Activated CD8-positive, alpha-beta T cell treated with anti-CD3 and anti-CD28 coated beads for 36 hours (primary cell): Measurements from ENCODE around the gene SLC9A5. TPM values are rescaled to one million over a fixed set of nuclear protein-coding genes. Genes with fewer than 3 reads are reported as not detected.

ENCODE experiments used
- ATAC-seq: fragments of 200-7000 bp; cut with Tn5 transposase; one replicate; pipeline ENCODE4 v1.10.0; 2021; ENCODE audit warnings: mild to moderate bottlenecking, moderate library complexity
- CTCF ChIA-PET: fragments of 350-600 bp; sonication (Branson Sonifier 250); formaldehyde crosslinking; loops from one replicate; lab custom pipeline; 2021; ENCODE audit warnings: antibody characterized with exemption; lab: Charles Lee
- POLR2A ChIA-PET: fragments of 350-600 bp; sonication (Branson Sonifier 250); formaldehyde crosslinking; loops from one replicate; lab custom pipeline; 2021; ENCODE audit warnings: antibody characterized with exemption; lab: Charles Lee
- DNase-seq: peaks from one replicate; pipeline ENCODE4 v3.0.0-alpha.2; 2020
- H3K27ac Mint-ChIP-seq: one replicate; pipeline ENCODE4 v1.8.0; 2021; ENCODE audit warnings: mild to moderate bottlenecking, mixed read lengths
- H3K27me3 Mint-ChIP-seq: one replicate; pipeline ENCODE4 v1.8.0; 2021; ENCODE audit warnings: mixed read lengths
- H3K36me3 Mint-ChIP-seq: one replicate; pipeline ENCODE4 v1.8.0; 2021; ENCODE audit warnings: low read depth, mixed read lengths
- H3K4me1 Mint-ChIP-seq: one replicate; pipeline ENCODE4 v1.8.0; 2021; ENCODE audit warnings: low read depth, mixed read lengths
- H3K4me3 Mint-ChIP-seq: one replicate; pipeline ENCODE4 v1.8.0; 2021; ENCODE audit warnings: mild to moderate bottlenecking, moderate library complexity, mixed read lengths
- H3K9me3 Mint-ChIP-seq: one replicate; pipeline ENCODE4 v1.8.0; 2021; ENCODE audit warnings: mixed read lengths
- intact Hi-C: fragments of 100-400 bp; cut with micrococcal nuclease; formaldehyde crosslinking; loops from one replicate; pipeline ENCODE4 v1.10.0; 2022
- total RNA-seq, 2 experiments: library from RNA; stranded (reverse); gene quantifications; one replicate each; pipeline ENCODE4 v1.2.3, GENCODE V29; 2021
- TF ChIP-seq, protein P1 (sequence below): fragments of 200-600 bp; IDR thresholded peaks from one replicate; pipeline ENCODE4 v1.8.0; 2022; ENCODE audit warnings: antibody characterized with exemption, mild to moderate bottlenecking

Gene SLC9A5
- total RNA-seq, 2 experiments from 2014 or later, result 7.7 to 8.1 TPM

DNA sequence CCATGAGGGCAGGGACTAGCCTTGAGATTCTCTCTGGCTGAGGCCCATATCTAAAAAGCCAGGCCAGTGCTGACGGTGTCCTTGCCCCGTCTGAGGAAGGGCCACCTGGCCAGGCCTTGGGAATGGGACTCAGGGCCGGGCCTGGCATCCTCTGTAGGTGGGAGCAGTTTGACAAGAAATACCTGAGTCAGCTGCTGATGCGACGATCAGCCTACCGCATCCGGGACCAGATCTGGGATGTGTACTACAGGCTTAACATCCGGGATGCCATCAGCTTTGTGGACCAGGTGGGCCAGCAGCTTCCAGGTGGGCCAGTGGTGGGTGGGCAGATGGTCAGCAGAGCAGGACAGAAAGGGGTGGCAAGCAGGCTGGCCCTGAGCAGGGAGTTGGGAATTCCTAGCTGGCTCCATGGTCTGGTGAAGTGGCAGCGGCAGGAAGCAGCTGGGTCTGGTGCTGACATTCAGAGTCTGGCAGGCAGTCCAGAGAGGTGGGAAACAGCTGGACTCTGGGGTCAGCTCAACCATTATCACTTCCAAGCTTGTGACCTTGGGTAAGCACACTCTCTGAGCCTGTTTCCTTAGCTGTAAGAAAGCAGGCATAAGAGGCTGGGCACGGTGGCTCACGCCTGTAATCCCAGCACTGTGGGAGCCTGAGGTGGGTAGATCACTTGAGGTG, 9.5 kb downstream of the SLC9A5 start:
- Mint-ChIP-seq H3K27ac (no peak overlapping the region), H3K4me3 (no peak overlapping the region), H3K4me1 (no peaks in the 10 kb centered on the region), H3K36me3 (peaks cover 4% of the 10 kb centered on the region), H3K27me3 (no peaks in the 10 kb centered on the region), H3K9me3 (no peaks in the 10 kb centered on the region)
- DNase-seq (no peak), ATAC-seq (no peak)
- TF ChIP-seq, protein P1, sequence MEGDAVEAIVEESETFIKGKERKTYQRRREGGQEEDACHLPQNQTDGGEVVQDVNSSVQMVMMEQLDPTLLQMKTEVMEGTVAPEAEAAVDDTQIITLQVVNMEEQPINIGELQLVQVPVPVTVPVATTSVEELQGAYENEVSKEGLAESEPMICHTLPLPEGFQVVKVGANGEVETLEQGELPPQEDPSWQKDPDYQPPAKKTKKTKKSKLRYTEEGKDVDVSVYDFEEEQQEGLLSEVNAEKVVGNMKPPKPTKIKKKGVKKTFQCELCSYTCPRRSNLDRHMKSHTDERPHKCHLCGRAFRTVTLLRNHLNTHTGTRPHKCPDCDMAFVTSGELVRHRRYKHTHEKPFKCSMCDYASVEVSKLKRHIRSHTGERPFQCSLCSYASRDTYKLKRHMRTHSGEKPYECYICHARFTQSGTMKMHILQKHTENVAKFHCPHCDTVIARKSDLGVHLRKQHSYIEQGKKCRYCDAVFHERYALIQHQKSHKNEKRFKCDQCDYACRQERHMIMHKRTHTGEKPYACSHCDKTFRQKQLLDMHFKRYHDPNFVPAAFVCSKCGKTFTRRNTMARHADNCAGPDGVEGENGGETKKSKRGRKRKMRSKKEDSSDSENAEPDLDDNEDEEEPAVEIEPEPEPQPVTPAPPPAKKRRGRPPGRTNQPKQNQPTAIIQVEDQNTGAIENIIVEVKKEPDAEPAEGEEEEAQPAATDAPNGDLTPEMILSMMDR, result no peak
- intact Hi-C loops, result no loop called here
- CTCF ChIA-PET, result interaction anchor here (0.9 to 1.5 kb wide), 3 partner anchors 9 to 141 kb away, joined by 3 to 4 read pairs (median 3); partner anchors contain the start of gene SLC9A5
- POLR2A ChIA-PET, result interaction anchor here (1.9 kb wide), 1 partner anchor 13 kb away, joined by 6 read pairs; no protein-coding TSS in a partner anchor

- H3K27ac Mint-ChIP-seq, result no peak overlapping the region
- no peak overlapping the region for H3K4me3 Mint-ChIP-seq
These were observed 10.9 kb downstream of the SLC9A5 start for GRCh38 chr16:67259705-67260104.

DNA sequence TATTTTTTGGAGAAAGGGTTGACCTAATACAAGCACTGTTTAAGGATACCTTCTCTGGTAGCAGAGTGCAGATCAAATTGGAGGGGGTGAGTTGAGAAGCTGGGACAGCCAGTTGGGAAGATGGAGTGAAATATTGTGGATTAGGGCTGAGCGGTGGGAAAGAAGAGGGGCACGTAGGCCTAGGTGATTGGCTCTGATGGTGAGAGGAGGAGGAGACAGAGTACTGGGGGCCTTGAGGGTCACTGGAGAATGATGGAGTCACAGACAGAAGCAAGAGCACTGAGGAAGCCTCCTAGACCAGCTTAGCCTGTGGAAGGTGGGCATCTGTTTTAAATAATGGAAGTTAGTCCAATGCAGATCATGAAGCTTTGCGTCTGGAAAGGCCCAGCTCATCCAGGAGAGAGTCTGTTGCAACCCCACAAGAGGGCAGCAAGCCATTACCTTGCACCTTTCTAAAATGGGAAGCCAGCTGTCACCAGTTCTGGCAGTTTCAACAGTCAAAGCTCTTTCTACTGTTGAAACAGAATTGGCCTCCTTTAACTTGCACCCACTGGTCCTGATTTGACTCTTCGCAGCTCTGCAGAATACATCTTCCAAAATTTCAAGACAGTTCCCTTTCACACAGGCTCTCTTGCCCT, 11.8 kb downstream of the SLC9A5 start:
- CTCF ChIA-PET, result interaction anchor here (0.5 to 1.7 kb wide), 30 partner anchors 9 to 220 kb away, joined by 3 to 19 read pairs (median 4); partner anchors contain the start of genes ATP6V0D1, PLEKHG4, SLC9A5 and TPPP3
- intact Hi-C loops, result loop anchor here (5.0 kb wide), 1 partner anchor 142 kb away; no protein-coding TSS in a partner anchor
- H3K27ac Mint-ChIP-seq, result no peak overlapping the region
- no peaks in the 10 kb centered on the region for H3K27me3 Mint-ChIP-seq
- POLR2A ChIA-PET, result interaction anchor here (0.8 to 1.3 kb wide), 4 partner anchors 9 to 195 kb away, joined by 3 to 5 read pairs (median 3); partner anchors contain the start of gene SLC9A5
- H3K36me3 Mint-ChIP-seq, result peaks cover 4% of the 10 kb centered on the region
- no peaks in the 10 kb centered on the region for H3K4me1 Mint-ChIP-seq
- ATAC-seq (peak; percentile 66), DNase-seq (peak; percentile 48)
- no peak overlapping the region for H3K4me3 Mint-ChIP-seq
- no peaks in the 10 kb centered on the region for H3K9me3 Mint-ChIP-seq
- TF ChIP-seq, protein P1, result peak; percentile 42

More at GRCh38 chr16:67259705-67260104, 10.9 kb downstream of the SLC9A5 start:
- Mint-ChIP-seq H3K4me1 (no peaks in the 10 kb centered on the region), H3K36me3 (peaks cover 4% of the 10 kb centered on the region), H3K9me3 (no peaks in the 10 kb centered on the region), H3K27me3 (no peaks in the 10 kb centered on the region)
- ATAC-seq (no peak), DNase-seq (no peak)
- intact Hi-C loops, result loop anchor here (5.0 kb wide), 1 partner anchor 143 kb away; no protein-coding TSS in a partner anchor
- POLR2A ChIA-PET, result interaction anchor here (1.1 to 1.3 kb wide), 2 partner anchors 10 to 62 kb away, joined by 3 to 5 read pairs; no protein-coding TSS in a partner anchor
- CTCF ChIA-PET, result interaction anchor here (0.8 to 1.7 kb wide), 10 partner anchors 11 to 220 kb away, joined by 3 to 19 read pairs (median 6); partner anchors contain the start of gene SLC9A5
- TF ChIP-seq, protein P1, result no peak

DNA sequence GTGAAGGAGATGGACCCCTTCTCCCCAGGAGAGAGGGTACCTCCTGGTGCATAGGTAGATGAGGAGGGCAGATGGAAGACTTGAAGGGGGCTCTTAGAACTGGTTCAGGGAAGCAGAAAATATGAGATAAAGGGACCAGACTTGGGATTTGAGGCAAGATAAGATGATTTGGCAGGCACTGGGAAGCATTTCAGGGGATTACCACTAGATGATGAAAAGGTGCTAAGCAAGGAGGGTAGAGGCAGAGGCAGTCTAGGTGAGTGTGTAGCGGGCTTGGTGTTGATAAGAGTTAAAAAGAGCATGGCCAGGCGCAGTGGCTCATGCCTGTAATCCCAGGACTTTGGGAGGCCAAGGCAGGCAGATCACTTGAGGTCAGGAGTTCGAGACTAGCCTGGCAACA, 14.4 kb downstream of the SLC9A5 start:
- Mint-ChIP-seq H3K36me3 (peaks cover 2% of the 10 kb centered on the region), H3K27ac (no peak overlapping the region), H3K9me3 (no peaks in the 10 kb centered on the region), H3K27me3 (no peaks in the 10 kb centered on the region), H3K4me3 (no peak overlapping the region), H3K4me1 (no peaks in the 10 kb centered on the region)
- ATAC-seq (no peak), DNase-seq (no peak)
- intact Hi-C loops, result loop anchor here (5.0 kb wide), 1 partner anchor 139 kb away; no protein-coding TSS in a partner anchor
- ChIA-PET CTCF (interaction anchor here (1.0 to 1.2 kb wide), 3 partner anchors 19 to 166 kb away, joined by 3 to 4 read pairs (median 3); no protein-coding TSS in a partner anchor), POLR2A (no interaction called here)
- TF ChIP-seq, protein P1, result no peak
